Nephron (organoid): ENCODE results near the gene MAIP1.
A peak's percentile ranks its signal among the peaks of the same experiment; 100 is the strongest.

ENCODE experiments used
- H3K27ac Mint-ChIP-seq, 3 experiments: 2 replicates each; pipeline ENCODE4 v1.8.0; 2020; ENCODE audit warnings: mixed read lengths in 3 of 3, mild to moderate bottlenecking in 2 of 3, moderate library complexity in 1 of 3
- H3K27me3 Mint-ChIP-seq: 2 replicates; pipeline ENCODE4 v1.8.0; 2021; ENCODE audit warnings: low read depth, mild to moderate bottlenecking, moderate library complexity, mixed read lengths
- H3K36me3 Mint-ChIP-seq: 2 replicates; pipeline ENCODE4 v1.8.0; 2020; ENCODE audit warnings: low read depth, mixed read lengths
- H3K4me1 Mint-ChIP-seq: 2 replicates; pipeline ENCODE4 v1.8.0; 2020; ENCODE audit warnings: mixed read lengths
- H3K4me3 Mint-ChIP-seq, 3 experiments: 2 replicates each; pipeline ENCODE4 v1.8.0; 2020; ENCODE audit warnings: mild to moderate bottlenecking in 3 of 3, mixed read lengths in 3 of 3, moderate library complexity in 2 of 3
- H3K9me3 Mint-ChIP-seq: 2 replicates; pipeline ENCODE4 v1.8.0; 2020; ENCODE audit warnings: mixed read lengths
- CTCF ChIP-seq, 3 experiments: fragments of 200-600 bp; sonication (generic); IDR thresholded peaks; one replicate each; pipeline ENCODE4 v1.5.0; 2021; ENCODE audit warnings: antibody characterized with exemption in 3 of 3; ENCODE audit not compliant: unreplicated experiment in 3 of 3

Gene MAIP1

GRCh38 chr2:199943373-199943772, 12.0 kb upstream of the MAIP1 start:
- H3K27me3 Mint-ChIP-seq = no peaks in the 10 kb centered on the region
- H3K36me3 Mint-ChIP-seq = peaks cover 51% of the 10 kb centered on the region
- TF ChIP-seq CTCF (IDR thresholded peaks at IDR 0.05; ENCODE audit: unreplicated experiment in 3 of 3) = no peak
- no peak overlapping the region for H3K27ac Mint-ChIP-seq
- H3K4me1 Mint-ChIP-seq = no peaks in the 10 kb centered on the region
- no peak overlapping the region for H3K4me3 Mint-ChIP-seq
- no peaks in the 10 kb centered on the region for H3K9me3 Mint-ChIP-seq

- TF ChIP-seq CTCF (IDR thresholded peaks at IDR 0.05; ENCODE audit: unreplicated experiment in 3 of 3) = no peak
- no peak overlapping the region for H3K27ac Mint-ChIP-seq
Measured at GRCh38 chr2:199946196-199946595, 9.2 kb upstream of the MAIP1 start.

GRCh38 chr2:199946836-199947235, 8.5 kb upstream of the MAIP1 start:
- no peaks in the 10 kb centered on the region for H3K9me3 Mint-ChIP-seq
- no peaks in the 10 kb centered on the region for H3K4me1 Mint-ChIP-seq
- H3K27ac Mint-ChIP-seq = no peak overlapping the region
- no peaks in the 10 kb centered on the region for H3K27me3 Mint-ChIP-seq
- peaks cover 48% of the 10 kb centered on the region for H3K36me3 Mint-ChIP-seq
- TF ChIP-seq CTCF (IDR thresholded peaks at IDR 0.05; ENCODE audit: unreplicated experiment in 3 of 3) = no peak
- no peak overlapping the region for H3K4me3 Mint-ChIP-seq

More at GRCh38 chr2:199946196-199946595, 9.2 kb upstream of the MAIP1 start:
- no peaks in the 10 kb centered on the region for H3K9me3 Mint-ChIP-seq
- no peaks in the 10 kb centered on the region for H3K27me3 Mint-ChIP-seq
- H3K36me3 Mint-ChIP-seq = peaks cover 48% of the 10 kb centered on the region
- no peak overlapping the region for H3K4me3 Mint-ChIP-seq
- H3K4me1 Mint-ChIP-seq = no peaks in the 10 kb centered on the region

- peaks cover 17% of the 10 kb centered on the region for H3K4me1 Mint-ChIP-seq
- peak overlapping the region in 1 of 3 experiments; percentile 18 for H3K4me3 Mint-ChIP-seq
- peaks cover 28% of the 10 kb centered on the region for H3K36me3 Mint-ChIP-seq
- TF ChIP-seq CTCF (IDR thresholded peaks at IDR 0.05; ENCODE audit: unreplicated experiment in 3 of 3) = no peak
- H3K27me3 Mint-ChIP-seq = no peaks in the 10 kb centered on the region
- H3K27ac Mint-ChIP-seq = no peak overlapping the region
- H3K9me3 Mint-ChIP-seq = no peaks in the 10 kb centered on the region
Measured at GRCh38 chr2:199950396-199950795, 5.0 kb upstream of the MAIP1 start.

- H3K36me3 Mint-ChIP-seq = peaks cover 23% of the 10 kb centered on the region
- TF ChIP-seq CTCF (IDR thresholded peaks at IDR 0.05; ENCODE audit: unreplicated experiment in 3 of 3) = no peak
Measured at GRCh38 chr2:199951023-199951422, 4.4 kb upstream of the MAIP1 start.

GRCh38 chr2:199955007-199955338, 409 bp upstream of the MAIP1 start:
- peak overlapping the region; percentile 97 to 99 (median 99) for H3K27ac Mint-ChIP-seq
- H3K4me1 Mint-ChIP-seq = peaks cover 34% of the 10 kb centered on the region
- H3K9me3 Mint-ChIP-seq = no peaks in the 10 kb centered on the region
- no peaks in the 10 kb centered on the region for H3K27me3 Mint-ChIP-seq
- TF ChIP-seq CTCF (IDR thresholded peaks at IDR 0.05; ENCODE audit: unreplicated experiment in 3 of 3) = no peak
- peaks cover 18% of the 10 kb centered on the region for H3K36me3 Mint-ChIP-seq
- H3K4me3 Mint-ChIP-seq = peak overlapping the region; percentile 100

More at GRCh38 chr2:199951023-199951422, 4.4 kb upstream of the MAIP1 start:
- Mint-ChIP-seq H3K4me1 (peaks cover 19% of the 10 kb centered on the region), H3K27me3 (no peaks in the 10 kb centered on the region), H3K27ac (no peak overlapping the region), H3K9me3 (no peaks in the 10 kb centered on the region), H3K4me3 (no peak overlapping the region)
